H1 (cell line): ENCODE results near the gene SLC43A1. TPM values are rescaled to one million over a fixed set of nuclear protein-coding genes. Genes with fewer than 3 reads are reported as not detected.

Experiments
- CTCF ChIA-PET: fragments of 300-600 bp; sonication (Branson Sonifier 250); formaldehyde crosslinking; loops from one replicate; lab custom pipeline; 2021; ENCODE audit not compliant: partially characterized antibody; lab: Charles Lee
- POLR2A ChIA-PET: fragments of 300-600 bp; sonication (Branson Sonifier 250); formaldehyde crosslinking; loops from one replicate; lab custom pipeline; 2021; ENCODE audit warnings: inconsistent platforms; ENCODE audit not compliant: partially characterized antibody; lab: Charles Lee
- DNase-seq, 2 experiments: peaks; one replicate each; pipeline versions ENCODE4 v3.0.0 to v3.0.0-alpha.2; 2010 to 2022; ENCODE audit warnings: low spot score in 2 of 2, low read depth in 1 of 2, mixed read lengths in 1 of 2
- FAIRE-seq: peaks from 2 replicates; lab custom pipeline; 2011; peaks lifted over from hg19 to GRCh38; lab: Jason Lieb, UNC
- H2AFZ ChIP-seq: 2 replicates; pipeline ENCODE4 v1.8.1; 2012; ENCODE audit warnings: low read length, inconsistent platforms
- H2AK5ac ChIP-seq: 2 replicates; pipeline ENCODE4 v1.6.1; 2013; ENCODE audit warnings: low read depth, low read length
- H2BK120ac ChIP-seq: replicated peaks from 2 replicates; pipeline ENCODE3; 2013; ENCODE audit warnings: low read depth, low read length, inconsistent platforms
- H2BK12ac ChIP-seq: 2 replicates; pipeline ENCODE4 v1.6.1; 2013; ENCODE audit warnings: low read depth, low read length
- H2BK15ac ChIP-seq: 2 replicates; pipeline ENCODE4 v1.6.1; 2013; ENCODE audit warnings: low read length
- H2BK20ac ChIP-seq: 2 replicates; pipeline ENCODE4 v1.6.1; 2013; ENCODE audit warnings: low read length
- H2BK5ac ChIP-seq: 2 replicates; pipeline ENCODE4 v1.6.1; 2013; ENCODE audit warnings: low read depth, low read length
- H3K14ac ChIP-seq: 2 replicates; pipeline ENCODE4 v1.6.1; 2013; ENCODE audit warnings: inconsistent platforms; ENCODE audit not compliant: insufficient read length
- H3K18ac ChIP-seq: 2 replicates; pipeline ENCODE4 v1.6.1; 2013; ENCODE audit warnings: low read length; ENCODE audit errors: extremely low read depth
- H3K23ac ChIP-seq: 2 replicates; pipeline ENCODE4 v1.6.1; 2013; ENCODE audit warnings: inconsistent platforms; ENCODE audit not compliant: insufficient read length
- H3K23me2 ChIP-seq: 2 replicates; pipeline ENCODE4 v1.6.1; 2013; ENCODE audit warnings: low read depth, low read length
- H3K27ac ChIP-seq: 2 replicates; pipeline ENCODE4 v1.6.1; 2011; ENCODE audit warnings: low read depth, low read length, inconsistent platforms
- H3K27me3 ChIP-seq, 4 experiments: replicated peaks in 1 of 4; 1 replicate in 1 of 4; 2 replicates in 3 of 4; pipeline versions ENCODE4 v1.6.1 to v1.8.1; 2011 to 2013; ENCODE audit warnings: low read length in 3 of 4, mild to moderate bottlenecking in 3 of 4, inconsistent platforms in 2 of 4, mixed read lengths in 2 of 4, moderate library complexity in 1 of 4; ENCODE audit not compliant: control insufficient read depth in 3 of 4, insufficient read depth in 3 of 4; ENCODE audit errors: extremely low read depth in 1 of 4
- H3K36me3 ChIP-seq, 4 experiments: 2 replicates each; pipeline versions ENCODE4 v1.6.1 to v1.8.1; 2011 to 2013; ENCODE audit warnings: mild to moderate bottlenecking in 4 of 4, low read length in 3 of 4, moderate library complexity in 2 of 4, control low read depth in 1 of 4, inconsistent platforms in 1 of 4; ENCODE audit not compliant: insufficient read depth in 4 of 4, control insufficient read depth in 2 of 4
- H3K4ac ChIP-seq: replicated peaks from 2 replicates; pipeline ENCODE3; 2013; ENCODE audit warnings: low read length, low read depth, mixed read lengths, inconsistent platforms; ENCODE audit not compliant: insufficient read length
- H3K4me1 ChIP-seq, 4 experiments: replicated peaks in 1 of 4; 1 replicate in 1 of 4; 2 replicates in 3 of 4; pipeline versions ENCODE4 v1.6.1 to v1.8.1; 2011 to 2013; ENCODE audit warnings: low read length in 3 of 4, inconsistent platforms in 2 of 4, mixed read lengths in 1 of 4; ENCODE audit not compliant: insufficient read depth in 4 of 4, control insufficient read depth in 3 of 4
- H3K4me2 ChIP-seq, 2 experiments: 2 replicates each; pipeline versions ENCODE4 v1.6.1 to v1.8.1; 2011 to 2013; ENCODE audit warnings: low read depth in 2 of 2, low read length in 2 of 2, control low read depth in 1 of 2, inconsistent platforms in 1 of 2, mild to moderate bottlenecking in 1 of 2; ENCODE audit not compliant: insufficient read depth in 1 of 2
- H3K4me3 ChIP-seq, 4 experiments: fragments of 200-600, 300-600 bp in 1 of 4; sonication (generic), shearing (Covaris generic), sonication (Bioruptor Twin) in 1 of 4; 2 replicates each; pipeline versions ENCODE4 v1.5.1 to v1.8.1; 2011 to 2016; ENCODE audit warnings: low read length in 4 of 4, low read depth in 3 of 4, control low read depth in 2 of 4, inconsistent platforms in 2 of 4, mild to moderate bottlenecking in 2 of 4, mixed read lengths in 1 of 4, moderate library complexity in 1 of 4; ENCODE audit not compliant: insufficient read depth in 2 of 4; ENCODE audit errors: extremely low read depth in 1 of 4
- H3K56ac ChIP-seq: replicated peaks from 2 replicates; pipeline ENCODE3; 2013; ENCODE audit warnings: low read depth, mild to moderate bottlenecking, mixed read lengths, low read length, inconsistent platforms; ENCODE audit not compliant: insufficient read length
- H3K79me1 ChIP-seq: 2 replicates; pipeline ENCODE4 v1.6.1; 2013; ENCODE audit warnings: low read depth, low read length, control low read depth
- H3K79me2 ChIP-seq, 2 experiments: 2 replicates each; pipeline versions ENCODE4 v1.6.1 to v1.8.1; 2012 to 2013; ENCODE audit warnings: low read length in 2 of 2, mild to moderate bottlenecking in 2 of 2, inconsistent platforms in 1 of 2; ENCODE audit not compliant: insufficient read depth in 2 of 2, control insufficient read depth in 1 of 2
- H3K9ac ChIP-seq, 4 experiments: replicated peaks in 1 of 4; 1 replicate in 1 of 4; 2 replicates in 3 of 4; pipeline versions ENCODE4 v1.6.1 to v1.8.1; 2011 to 2013; ENCODE audit warnings: low read depth in 3 of 4, low read length in 3 of 4, control low read depth in 2 of 4, mild to moderate bottlenecking in 2 of 4, moderate library complexity in 2 of 4, inconsistent platforms in 1 of 4; ENCODE audit errors: extremely low read depth in 1 of 4
- H3K9me3 ChIP-seq, 2 experiments: 2 replicates each; pipeline versions ENCODE4 v1.6.1 to v1.8.1; 2012 to 2013; ENCODE audit warnings: mild to moderate bottlenecking in 2 of 2, moderate library complexity in 2 of 2, control low read depth in 1 of 2, inconsistent platforms in 1 of 2, low read depth in 1 of 2, low read length in 1 of 2, mixed read lengths in 1 of 2; ENCODE audit not compliant: insufficient read depth in 2 of 2
- H4K20me1 ChIP-seq, 2 experiments: replicated peaks in 1 of 2; 2 replicates each; pipeline versions ENCODE3 to v1.8.1; 2011 to 2013; ENCODE audit warnings: inconsistent platforms in 2 of 2, low read length in 2 of 2, mild to moderate bottlenecking in 1 of 2; ENCODE audit not compliant: insufficient read depth in 2 of 2, control insufficient read depth in 1 of 2
- H4K5ac ChIP-seq: 2 replicates; pipeline ENCODE4 v1.6.1; 2013; ENCODE audit warnings: low read length, low read depth, mixed read lengths, inconsistent platforms; ENCODE audit not compliant: insufficient read length
- H4K8ac ChIP-seq: 2 replicates; pipeline ENCODE4 v1.8.0; 2013; ENCODE audit warnings: mild to moderate bottlenecking, moderate library complexity, low read length, inconsistent platforms; ENCODE audit not compliant: insufficient read depth; ENCODE audit errors: extremely low read depth
- H4K91ac ChIP-seq: replicated peaks from 2 replicates; pipeline ENCODE3; 2013; ENCODE audit warnings: low read length, mixed read lengths, inconsistent platforms; ENCODE audit not compliant: insufficient read length
- BACH1 ChIP-seq: IDR thresholded peaks from 2 replicates; pipeline ENCODE4 v1.6.1; 2012; ENCODE audit warnings: low read length, improper control_type of control experiment
- CEBPB ChIP-seq: IDR thresholded peaks from 2 replicates; pipeline ENCODE4 v1.6.1; 2012; ENCODE audit warnings: low read depth, low read length
- E2F6 ChIP-seq: IDR thresholded peaks from 2 replicates; pipeline ENCODE4 v1.6.1; 2012; ENCODE audit warnings: inconsistent platforms
- JUN ChIP-seq: IDR thresholded peaks from 2 replicates; pipeline ENCODE4 v1.6.1; 2011; ENCODE audit warnings: low read depth, mild to moderate bottlenecking, improper control_type of control experiment, low read length
- MAFK ChIP-seq: IDR thresholded peaks from 2 replicates; pipeline ENCODE4 v1.6.1; 2012; ENCODE audit warnings: low read depth, mild to moderate bottlenecking, improper control_type of control experiment, low read length
- RAD21 ChIP-seq, 2 experiments: IDR thresholded peaks in 1 of 2; conservative IDR thresholded peaks in 1 of 2; 2 replicates each; pipeline ENCODE4 v1.6.1; 2011; ENCODE audit warnings: low read depth in 2 of 2, low read length in 2 of 2, improper control_type of control experiment in 1 of 2, inconsistent platforms in 1 of 2, mild to moderate bottlenecking in 1 of 2, moderate library complexity in 1 of 2
- SIN3A ChIP-seq, 2 experiments: IDR thresholded peaks in 1 of 2; conservative IDR thresholded peaks in 1 of 2; 2 replicates each; pipeline ENCODE4 v1.6.1; 2011 to 2012; ENCODE audit warnings: low read length in 2 of 2, improper control_type of control experiment in 1 of 2, low read depth in 1 of 2, mild to moderate bottlenecking in 1 of 2
- SP1 ChIP-seq: IDR thresholded peaks from 2 replicates; pipeline ENCODE4 v1.6.1; 2011; ENCODE audit warnings: low read depth, low read length
- SP2 ChIP-seq: IDR thresholded peaks from 2 replicates; pipeline ENCODE4 v1.6.1; 2012; ENCODE audit warnings: mild to moderate bottlenecking, low read length, inconsistent platforms
- TEAD4 ChIP-seq: IDR thresholded peaks from 2 replicates; pipeline ENCODE4 v1.6.1; 2012; ENCODE audit warnings: low read depth, low read length, inconsistent platforms, mixed read lengths
- YY1 ChIP-seq: IDR thresholded peaks from 2 replicates; pipeline ENCODE4 v1.6.1; 2011; ENCODE audit warnings: low read depth, mild to moderate bottlenecking, low read length
- WGBS, 2 experiments: shearing (Covaris generic) in 1 of 2; methylation state at CpG; one replicate each; pipeline versions ENCODE4 v1.1.6 to v1.1.7; 2013 to 2015; ENCODE audit warnings: low lambda C conversion rate in 2 of 2, mixed read lengths in 2 of 2, inconsistent platforms in 1 of 2, low coverage in 1 of 2, missing lambda C conversion rate in 1 of 2; ENCODE audit not compliant: insufficient replicate concordance in 2 of 2, insufficient coverage in 1 of 2, insufficient read length in 1 of 2; ENCODE audit errors: extremely low coverage in 1 of 2, missing lambda C conversion rate in 1 of 2; 5-methylcytosine and 5-hydroxymethylcytosine counted together
- polyA plus RNA-seq, 7 experiments: library from polyadenylated mRNA; depleted of rRNA in 3 of 7; stranded (reverse) in 5 of 7; unstranded in 2 of 7; fragments of >200 nt in 5 of 7; fragments of 200-250 nt in 2 of 7; gene quantifications; 1 replicate in 5 of 7; 2 replicates in 1 of 7; 4 replicates in 1 of 7; pipeline versions ENCODE4 v1.2.1 to v1.2.3, GENCODE V29; 2011 to 2013; ENCODE audit warnings: missing spikeins in 2 of 7, mixed read lengths in 2 of 7
- total RNA-seq: library from RNA; stranded (reverse); fragmentation: NEBNext Ultra II Directional; extraction: Animal tissue kit (Norgen Biotek cat#: 25700); gene quantifications from 2 replicates; pipeline ENCODE4 v1.2.1, GENCODE V29; 2021

The SLC43A1 gene
- total and polyA plus RNA-seq, 2 of the 8 experiments (the other 6 are each of a cell fraction or from before 2014, with no cell fraction given): 34.5 to 58.0 TPM

GRCh38 chr11:57491371-57492061 is 24.0 kb downstream of the SLC43A1 start:
- Histone ChIP-seq H2BK15ac (no peak overlapping the region; the same call in 1 of the 2 replicates), H2AK5ac (no peak overlapping the region), H3K79me2 (no peaks in the 10 kb centered on the region), H2AFZ (no peak overlapping the region), H2BK20ac (peak overlapping the region; percentile 43; the same call in 1 of the 2 replicates), H3K9me3 (no peaks in the 10 kb centered on the region), H3K4me2 (no peak overlapping the region), H3K27me3 (no peaks in the 10 kb centered on the region), H3K14ac (no peak overlapping the region), H2BK5ac (no peak overlapping the region; the same call in 1 of the 2 replicates), H3K18ac (no peak overlapping the region), H3K36me3 (peaks cover 0 to 5% (median 1%) of the 10 kb centered on the region in 4 experiments; a peak in 3 of 8 replicates), H3K9ac (no peak overlapping the region), H3K79me1 (no peaks in the 10 kb centered on the region), H3K56ac (no peak overlapping the region), H3K27ac (0 out of 2 replicates have a peak overlapping the region, but pooled peaks have one; percentile 20), H4K5ac (no peak overlapping the region), H3K4me1 (peaks cover 0 to 7% (median 5%) of the 10 kb centered on the region in 4 experiments; a peak in 4 of 7 replicates), H3K23ac (no peak overlapping the region), H3K23me2 (no peaks in the 10 kb centered on the region), H2BK12ac (peak overlapping the region; percentile 13; the same call in 1 of the 2 replicates), H4K20me1 (peaks cover 0 to 2% of the 10 kb centered on the region in 2 experiments), H3K4ac (no peak overlapping the region), H2BK120ac (no peak overlapping the region), H4K8ac (no peak overlapping the region), H4K91ac (no peak overlapping the region), H3K4me3 (no peak overlapping the region)
- ChIA-PET CTCF (interaction anchor here (0.6 to 33.7 kb wide), 29 partner anchors 11 to 181 kb away, joined by 3 to 1146 read pairs (median 4); partner anchors contain the start of genes RTN4RL2, SLC43A1, SMTNL1 and TIMM10), POLR2A (interaction anchor here (0.7 to 9.7 kb wide), 15 partner anchors 11 to 250 kb away, joined by 3 to 90 read pairs (median 6); partner anchors contain the start of genes SELENOH, SLC43A1, TIMM10 and YPEL4)
- 84% methylated on average over 11 of the region's 11 CpGs; no CpG with 5 or more reads in 1 of the 2 experiments for WGBS, 2 experiments
- FAIRE-seq (peak; percentile 86), DNase-seq (peak in 1 of 2 experiments; percentile 90)
- no peak for TF ChIP-seq SP1
- 0 out of 2 replicates have a peak, but pooled peaks have one; percentile 25 for TF ChIP-seq BACH1
- TF ChIP-seq JUN: no peak
- TF ChIP-seq YY1: no peak
- TF ChIP-seq TEAD4: no peak
- TF ChIP-seq SP2: no peak
- no peak for TF ChIP-seq E2F6
- no peak for TF ChIP-seq SIN3A (conservative IDR thresholded peaks at IDR 0.05 in 1 of 2, IDR thresholded peaks at IDR 0.05 in 1 of 2; ENCODE audit: low read depth in 1 of 2, low read length in 2 of 2)
- TF ChIP-seq RAD21 (IDR thresholded peaks at IDR 0.05 in 1 of 2, conservative IDR thresholded peaks at IDR 0.05 in 1 of 2; ENCODE audit: low read depth in 2 of 2, low read length in 2 of 2): peak; percentile 61 to 69
- TF ChIP-seq CEBPB: peak; percentile 99
- TF ChIP-seq MAFK: no peak
